Activated CD8-positive, alpha-beta memory T cell treated with anti-CD3 and anti-CD28 coated beads for 48 hours (primary cell): ENCODE measurements around the gene CXorf65.

Experiments
- DNase-seq, 3 experiments: peaks; one replicate each; pipeline ENCODE4 v3.0.0-alpha.2; 2020; ENCODE audit warnings: low read depth in 2 of 3, low spot score in 2 of 3

CXorf65 gene

GRCh38 chrX:71106427-71106826, at the start of gene CXorf65:
Gene CXorf65, minus strand, starts transcription at chrX:71106740. Its CDS starts 184 bp downstream, at chrX:71106556.
- DNase-seq = no peak

- DNase-seq = no peak
These were observed 48.1 kb upstream of the CXorf65 start for GRCh38 chrX:71154641-71155040.

DNA sequence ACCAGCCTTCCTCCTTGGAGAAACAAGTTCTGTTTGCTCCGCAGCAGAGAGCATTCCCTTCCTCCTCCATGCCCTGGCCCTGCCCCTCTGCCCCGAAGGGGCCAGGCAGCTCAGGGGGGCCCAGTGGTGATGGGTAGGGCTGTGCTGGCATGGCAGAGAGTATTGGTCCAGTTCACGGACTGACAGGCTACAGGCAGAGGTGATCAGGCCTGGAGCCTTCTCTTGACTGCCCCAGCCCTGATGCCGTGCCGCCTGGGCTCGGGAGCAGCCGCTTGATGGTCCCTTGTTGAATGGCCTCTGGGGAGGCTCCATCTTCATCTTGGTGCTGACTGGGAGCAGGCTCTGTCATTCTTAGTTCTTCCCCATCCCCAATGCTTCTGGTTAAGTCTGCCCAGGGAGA, 47.7 kb upstream of the CXorf65 start:
- no peak for DNase-seq

DNA sequence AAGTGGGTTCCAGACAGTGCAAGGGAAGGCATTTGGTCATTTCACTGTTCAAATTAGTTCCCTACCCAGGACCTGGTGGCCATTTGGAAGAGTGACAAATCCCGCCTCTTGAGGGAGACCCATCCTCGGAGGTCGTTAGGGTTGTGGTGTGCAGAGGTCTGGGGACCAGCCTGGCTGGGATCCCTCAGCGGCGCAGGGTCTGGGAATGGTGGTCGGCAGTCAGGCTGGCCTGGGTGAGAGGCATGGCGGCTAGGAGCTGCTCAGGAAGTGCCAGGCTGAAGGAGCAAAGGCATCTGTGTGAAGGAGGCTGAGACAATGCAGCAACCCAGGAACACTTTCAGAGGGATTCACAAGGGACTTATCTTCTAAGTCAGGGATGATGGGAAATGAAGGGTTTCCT, 44.8 kb upstream of the CXorf65 start:
- no peak for DNase-seq

- no peak for DNase-seq
These were observed 41.7 kb upstream of the CXorf65 start for GRCh38 chrX:71148278-71148663.

DNA sequence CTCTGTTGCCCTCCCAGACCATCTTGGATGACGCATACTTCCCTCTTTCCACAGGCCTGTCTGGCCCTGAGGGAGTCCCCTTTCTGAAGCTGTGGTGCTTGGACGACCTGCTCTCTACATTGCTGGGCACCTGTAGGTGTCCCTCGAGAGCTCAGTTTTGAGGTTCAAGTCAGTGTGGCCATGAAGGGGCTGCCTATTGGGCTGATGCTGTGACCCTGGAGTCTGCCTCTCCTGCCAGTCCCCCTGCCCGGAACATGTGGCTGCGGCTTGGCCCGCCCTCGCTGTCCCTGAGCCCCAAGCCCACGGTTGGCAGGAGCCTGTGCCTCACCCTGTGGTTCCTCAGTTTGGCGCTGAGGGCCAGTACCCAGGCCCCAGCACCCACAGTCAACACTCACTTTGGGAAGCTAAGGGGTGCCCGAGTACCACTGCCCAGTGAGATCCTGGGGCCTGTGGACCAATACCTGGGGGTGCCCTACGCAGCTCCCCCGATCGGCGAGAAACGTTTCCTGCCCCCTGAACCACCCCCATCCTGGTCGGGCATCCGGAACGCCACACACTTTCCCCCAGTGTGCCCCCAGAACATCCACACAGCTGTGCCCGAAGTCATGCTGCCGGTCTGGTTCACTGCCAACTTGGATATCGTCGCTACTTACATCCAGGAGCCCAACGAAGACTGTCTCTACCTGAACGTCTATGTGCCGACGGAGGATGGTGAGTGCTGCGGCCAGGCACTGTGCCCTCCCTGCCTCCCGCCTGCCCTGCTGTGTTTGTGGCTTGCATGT, 41.1 kb upstream of the CXorf65 start:
- DNase-seq = no peak

- DNase-seq = no peak
These were observed 38.1 kb upstream of the CXorf65 start, which contains the start of gene NLGN3 for GRCh38 chrX:71144651-71145050. Gene NLGN3, plus strand, starts transcription at chrX:71144841. Its CDS starts 2,909 bp downstream, at chrX:71147750.

DNA sequence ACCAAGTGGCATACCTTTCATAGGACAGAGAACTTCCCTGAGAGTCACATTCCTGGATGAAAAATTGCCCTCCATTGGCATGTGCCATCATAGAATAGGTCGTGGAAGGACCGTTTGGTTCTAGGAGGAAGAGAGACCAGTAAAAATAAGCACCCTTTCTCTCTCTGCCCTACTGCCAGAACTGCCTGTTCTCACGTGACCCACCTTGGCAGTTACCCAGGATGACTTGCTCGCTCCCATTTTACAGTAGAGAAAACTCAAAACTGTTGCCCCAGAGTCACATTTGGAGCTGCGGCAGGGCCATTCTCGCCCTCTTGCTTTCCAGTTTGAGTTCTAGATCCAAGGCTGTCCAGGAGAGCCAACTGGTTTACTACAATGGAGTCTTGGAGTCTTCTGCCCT, 37.0 kb upstream of the CXorf65 start:
- no peak for DNase-seq

DNA sequence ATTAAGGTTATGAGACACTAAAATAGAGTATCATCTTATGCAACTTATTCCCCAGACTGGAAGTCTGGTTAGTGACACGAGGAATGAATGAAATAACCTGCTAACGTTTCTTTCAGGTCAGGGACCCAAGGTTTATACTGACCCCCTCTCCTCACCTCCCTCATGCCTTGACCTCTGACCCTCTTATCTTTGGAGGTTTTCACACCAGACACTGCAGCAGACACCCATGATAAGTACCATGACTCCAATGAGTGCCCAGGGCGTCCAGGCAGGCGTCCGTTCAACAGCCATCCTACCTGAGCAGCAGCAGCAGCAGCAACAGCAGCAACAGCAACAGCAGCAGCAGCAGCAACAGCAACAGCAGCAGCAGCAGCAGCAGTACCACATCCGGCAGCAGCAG, 33.9 kb upstream of the CXorf65 start:
- no peak for DNase-seq

GRCh38 chrX:71131510-71131909, 25.0 kb upstream of the CXorf65 start:
- DNase-seq = no peak

DNA sequence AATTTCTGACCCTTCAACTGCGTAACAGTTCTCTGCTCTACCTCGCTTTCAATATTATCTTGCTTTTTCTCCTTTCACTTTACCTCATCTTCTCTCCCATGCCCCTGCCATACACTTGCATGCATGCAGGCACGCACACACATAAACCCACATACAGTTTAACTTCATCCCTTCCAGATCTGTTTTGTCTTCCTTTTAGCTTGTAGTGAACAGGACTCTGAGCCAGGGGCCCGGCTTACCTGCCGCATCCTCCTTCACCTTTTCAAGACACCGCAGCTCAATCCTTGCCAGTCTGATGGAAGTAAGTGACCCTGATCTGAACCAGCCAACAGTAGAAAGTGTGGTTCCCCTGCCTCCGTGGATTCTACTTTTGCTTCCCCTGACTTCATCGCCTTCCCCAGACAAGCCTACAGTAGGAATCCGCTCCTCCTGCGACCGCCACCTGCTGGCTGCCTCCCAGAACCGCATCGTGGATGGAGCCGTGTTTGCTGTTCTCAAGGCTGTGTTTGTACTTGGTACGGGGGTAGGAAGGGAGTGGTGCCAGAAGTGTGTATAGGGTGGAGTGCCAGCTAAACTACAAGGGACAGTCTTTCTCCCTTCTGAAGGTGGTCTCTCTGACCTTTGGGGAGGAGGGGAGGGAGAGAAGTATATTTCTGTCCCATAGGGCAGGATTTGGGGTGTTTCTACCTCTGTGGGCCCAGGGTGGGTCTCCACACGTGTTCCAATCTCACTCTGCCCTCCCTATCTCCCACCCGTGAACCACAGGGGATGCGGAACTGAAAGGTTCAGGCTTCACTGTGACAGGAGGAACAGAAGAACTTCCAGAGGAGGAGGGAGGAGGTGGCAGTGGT, 22.6 kb upstream of the CXorf65 start:
- peak in 2 of 3 experiments; percentile 43 to 55 for DNase-seq

- no peak for DNase-seq
These were observed 21.8 kb upstream of the CXorf65 start for GRCh38 chrX:71128166-71128833.

- no peak for DNase-seq
These were observed 12.5 kb upstream of the CXorf65 start for GRCh38 chrX:71118985-71119535.

GRCh38 chrX:71118032-71118984, 11.8 kb upstream of the CXorf65 start, which contains the start of gene MED12:
Gene MED12, plus strand, starts transcription at chrX:71118596. Its CDS starts 159 bp downstream, at chrX:71118755.
- DNase-seq = peak; percentile 55 to 66 (median 61)

- no peak for DNase-seq
These were observed 10.8 kb upstream of the CXorf65 start for GRCh38 chrX:71117358-71117757.

DNA sequence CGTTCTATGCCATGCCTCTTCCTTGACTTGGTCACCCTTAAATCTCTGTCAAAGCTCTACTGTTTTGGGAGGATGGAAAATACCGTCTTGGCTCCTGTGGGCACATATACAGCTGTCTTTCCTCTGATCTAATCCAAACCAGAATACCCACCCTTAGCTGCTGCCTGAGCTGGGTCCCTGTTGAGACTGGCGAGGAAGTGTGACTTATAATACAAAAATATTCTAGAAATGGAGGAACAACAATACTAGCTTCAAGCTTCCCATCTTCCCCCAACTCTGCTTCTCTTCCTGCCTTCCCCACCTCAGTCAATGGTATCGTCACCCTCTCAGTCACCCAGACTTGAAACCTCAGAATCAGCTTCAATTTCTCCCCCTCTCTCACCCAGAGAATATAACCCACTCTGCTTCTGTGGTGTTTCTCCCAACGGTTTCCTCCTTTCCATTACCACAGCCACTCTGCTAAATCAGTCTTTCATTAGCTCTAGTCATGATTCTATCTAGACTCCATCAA, 5.4 kb upstream of the CXorf65 start:
- DNase-seq = no peak

DNA sequence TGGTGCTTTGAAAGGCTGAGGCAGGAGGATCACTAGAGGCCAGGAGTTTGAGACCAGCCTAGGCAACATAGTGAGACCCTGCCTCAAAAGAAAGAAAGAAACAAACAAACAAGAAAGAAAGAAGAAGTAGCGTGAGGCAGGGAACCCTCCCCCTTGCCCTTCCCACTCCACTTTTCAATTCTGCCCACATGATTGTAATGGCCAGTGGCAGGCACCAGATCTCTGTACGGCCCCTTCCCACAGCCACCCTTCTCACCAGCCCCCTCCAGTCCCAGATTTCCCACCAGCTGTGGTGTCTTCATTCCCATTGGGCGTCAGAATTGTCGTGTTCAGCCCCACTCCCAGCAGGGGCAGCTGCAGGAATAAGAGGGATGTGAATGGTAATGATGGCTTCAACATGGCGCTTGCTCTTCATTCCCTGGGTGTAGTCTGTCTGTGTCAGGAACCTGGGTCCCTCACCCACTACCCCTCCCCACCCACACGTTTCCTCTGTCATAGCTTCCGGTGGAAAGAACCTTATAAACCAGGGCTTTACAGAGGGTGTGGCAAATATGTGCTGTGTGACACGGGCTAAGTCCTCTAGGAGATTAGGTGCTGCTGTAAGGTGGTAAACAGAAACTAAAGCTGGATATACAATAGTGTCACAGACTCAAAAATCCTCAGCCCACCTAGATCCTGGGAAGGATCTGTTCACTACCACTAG, 4.8 kb upstream of the CXorf65 start, which contains the start of gene IL2RG:
Gene IL2RG, minus strand, starts transcription at position 437 of the 703 bp plus-strand sequence. Its CDS starts 38 bp downstream, at position 399.
- DNase-seq = peak in 1 of 3 experiments; percentile 41

DNA sequence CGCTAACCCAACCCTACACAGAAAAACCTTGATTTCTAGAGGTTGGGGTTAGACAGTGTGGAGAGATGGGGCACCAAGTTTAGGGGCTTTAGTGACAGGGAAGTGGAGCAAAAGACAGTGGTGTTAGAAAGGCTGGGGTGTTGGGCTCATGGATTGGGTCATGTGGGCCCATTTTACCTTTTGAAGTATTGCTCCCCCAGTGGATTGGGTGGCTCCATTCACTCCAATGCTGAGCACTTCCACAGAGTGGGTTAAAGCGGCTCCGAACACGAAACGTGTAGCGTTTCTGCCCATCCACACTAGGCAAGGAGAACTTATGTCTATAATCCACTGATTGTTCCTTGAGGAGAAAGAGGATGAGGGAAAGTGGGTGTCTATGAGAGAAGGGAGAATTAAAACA, 2.5 kb upstream of the CXorf65 start:
- no peak for DNase-seq

DNA sequence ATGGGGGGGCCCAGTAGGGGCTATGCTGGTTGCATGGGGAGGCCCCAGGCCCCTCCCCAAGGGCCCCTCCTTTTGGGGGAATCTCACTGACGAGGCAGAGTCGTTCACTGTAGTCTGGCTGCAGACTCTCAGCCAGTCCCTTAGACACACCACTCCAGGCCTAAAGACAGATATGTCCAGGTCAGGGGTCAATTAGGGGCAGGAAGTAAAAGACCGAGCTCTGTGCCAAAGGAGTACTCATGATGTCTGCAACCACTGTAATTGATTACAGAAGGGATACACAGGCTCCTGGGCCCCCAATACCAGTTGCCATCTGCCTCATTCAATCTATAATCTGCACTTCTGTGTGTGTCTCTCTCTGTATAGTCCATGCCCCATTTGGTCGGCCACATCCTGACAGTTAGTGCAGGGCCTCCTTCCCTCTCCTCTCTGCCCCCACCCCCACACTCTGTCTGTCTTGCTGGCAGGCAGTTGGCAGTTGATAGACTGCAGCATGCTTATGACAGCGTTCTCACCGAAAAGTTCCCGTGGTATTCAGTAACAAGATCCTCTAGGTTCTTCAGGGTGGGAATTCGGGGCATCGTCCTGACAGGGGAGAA, 1.3 kb upstream of the CXorf65 start:
- no peak for DNase-seq
